Left lobe of liver (tissue), 1 donor: ENCODE measurements around the gene ITPKA. TPM values are rescaled to one million over a fixed set of nuclear protein-coding genes. Genes with fewer than 3 reads are reported as not detected.

Experiments
- total RNA-seq: library from RNA; stranded (reverse); gene quantifications from one replicate; pipeline ENCODE4 v1.2.1, GENCODE V29; 2021
- donor health status: DM: no; HTN: yes; CAD: no.

ITPKA gene
- total RNA-seq, 1 donor from 2014 or later, result 0.91 TPM

Other genes starting within 250 kb of the ITPKA start
- 0.38 TPM for gene OIP5, start 161.3 kb upstream of the ITPKA start, total RNA-seq
- 3.3 TPM for gene NUSAP1, start 161.0 kb upstream of the ITPKA start, total RNA-seq
- 25.2 TPM for gene NDUFAF1, start 91.4 kb upstream of the ITPKA start, total RNA-seq
- gene RTF1, start 76.8 kb upstream of the ITPKA start, total RNA-seq, result 10.5 TPM
- gene LTK, start 20.0 kb downstream of the ITPKA start, total RNA-seq, result 2.3 TPM
- 23.3 TPM for gene RPAP1, start 50.4 kb downstream of the ITPKA start, total RNA-seq
- 1.5 TPM for gene TYRO3, start 65.3 kb downstream of the ITPKA start, total RNA-seq
- gene MGA, start 166.5 kb downstream of the ITPKA start, total RNA-seq, result 10.7 TPM